Osteocyte (in vitro differentiated cells): ENCODE results near the gene CCM2. TPM values are rescaled to one million over a fixed set of nuclear protein-coding genes. Genes with fewer than 3 reads are reported as not detected.

ENCODE experiments used
- DNase-seq: peaks from one replicate; pipeline ENCODE4 v3.0.0; 2021; ENCODE audit warnings: mixed read lengths; ENCODE audit not compliant: unreplicated experiment; ENCODE audit errors: extremely low spot score
- H3K27ac Mint-ChIP-seq: one replicate; pipeline ENCODE4 v1.8.0; 2021; ENCODE audit warnings: mild to moderate bottlenecking, mixed read lengths; ENCODE audit not compliant: unreplicated experiment
- H3K27me3 Mint-ChIP-seq: one replicate; pipeline ENCODE4 v1.8.0; 2021; ENCODE audit warnings: mixed read lengths; ENCODE audit not compliant: unreplicated experiment
- H3K36me3 Mint-ChIP-seq: one replicate; pipeline ENCODE4 v1.8.0; 2021; ENCODE audit warnings: mixed read lengths; ENCODE audit not compliant: unreplicated experiment
- H3K4me1 Mint-ChIP-seq: one replicate; pipeline ENCODE4 v1.8.0; 2021; ENCODE audit warnings: mixed read lengths; ENCODE audit not compliant: unreplicated experiment
- H3K4me3 Mint-ChIP-seq: one replicate; pipeline ENCODE4 v1.8.0; 2021; ENCODE audit warnings: mild to moderate bottlenecking, moderate library complexity, mixed read lengths; ENCODE audit not compliant: unreplicated experiment
- H3K9me3 Mint-ChIP-seq: one replicate; pipeline ENCODE4 v1.8.0; 2021; ENCODE audit warnings: mixed read lengths; ENCODE audit not compliant: unreplicated experiment
- CTCF ChIP-seq: fragments of 200-600 bp; sonication (generic); IDR thresholded peaks from 2 replicates; pipeline ENCODE4 v1.5.0; 2021; ENCODE audit warnings: antibody characterized with exemption, mild to moderate bottlenecking, moderate library complexity
- total RNA-seq: library from RNA; stranded (reverse); gene quantifications from 2 replicates; pipeline ENCODE4 v1.2.1, GENCODE V29; 2021

CCM2 gene
- total RNA-seq, 1 donor from 2014 or later: 42.3 TPM

GRCh38 chr7:45044338-45044737, 44.3 kb downstream of the CCM2 start:
- no peak overlapping the region for H3K27ac Mint-ChIP-seq
- no peak for DNase-seq
- H3K27me3 Mint-ChIP-seq: no peaks in the 10 kb centered on the region
- no peak overlapping the region for H3K4me3 Mint-ChIP-seq
- no peaks in the 10 kb centered on the region for H3K4me1 Mint-ChIP-seq
- peaks cover 39% of the 10 kb centered on the region for H3K36me3 Mint-ChIP-seq
- TF ChIP-seq CTCF: no peak
- no peaks in the 10 kb centered on the region for H3K9me3 Mint-ChIP-seq

GRCh38 chr7:45048748-45049147, 48.7 kb downstream of the CCM2 start:
- no peak overlapping the region for H3K27ac Mint-ChIP-seq
- no peak for DNase-seq
- H3K4me3 Mint-ChIP-seq: no peak overlapping the region
- no peaks in the 10 kb centered on the region for H3K4me1 Mint-ChIP-seq
- peaks cover 19% of the 10 kb centered on the region for H3K36me3 Mint-ChIP-seq
- TF ChIP-seq CTCF: no peak
- no peaks in the 10 kb centered on the region for H3K9me3 Mint-ChIP-seq
- H3K27me3 Mint-ChIP-seq: no peaks in the 10 kb centered on the region

GRCh38 chr7:45050198-45050597, 50.2 kb downstream of the CCM2 start:
- no peak for TF ChIP-seq CTCF

GRCh38 chr7:45052011-45052410, 52.0 kb downstream of the CCM2 start:
- H3K27me3 Mint-ChIP-seq: no peaks in the 10 kb centered on the region
- H3K9me3 Mint-ChIP-seq: no peaks in the 10 kb centered on the region
- TF ChIP-seq CTCF: no peak
- no peak for DNase-seq
- peaks cover 11% of the 10 kb centered on the region for H3K36me3 Mint-ChIP-seq
- no peak overlapping the region for H3K4me3 Mint-ChIP-seq
- peaks cover 6% of the 10 kb centered on the region for H3K4me1 Mint-ChIP-seq
- no peak overlapping the region for H3K27ac Mint-ChIP-seq

More at GRCh38 chr7:45050198-45050597, 50.2 kb downstream of the CCM2 start:
- no peak overlapping the region for H3K27ac Mint-ChIP-seq
- DNase-seq: no peak
- no peaks in the 10 kb centered on the region for H3K27me3 Mint-ChIP-seq
- H3K9me3 Mint-ChIP-seq: no peaks in the 10 kb centered on the region
- no peak overlapping the region for H3K4me3 Mint-ChIP-seq
- peaks cover 6% of the 10 kb centered on the region for H3K4me1 Mint-ChIP-seq
- peaks cover 16% of the 10 kb centered on the region for H3K36me3 Mint-ChIP-seq

- Mint-ChIP-seq H3K9me3 (no peaks in the 10 kb centered on the region), H3K36me3 (peaks cover 11% of the 10 kb centered on the region), H3K4me3 (no peak overlapping the region), H3K27ac (no peak overlapping the region), H3K27me3 (no peaks in the 10 kb centered on the region), H3K4me1 (peaks cover 9% of the 10 kb centered on the region)
- DNase-seq: no peak
- no peak for TF ChIP-seq CTCF
Measured at GRCh38 chr7:45053401-45053800, 53.4 kb downstream of the CCM2 start.
